Measurements from ENCODE around the gene GALNT17. TPM values are rescaled to one million over a fixed set of nuclear protein-coding genes. Genes with fewer than 3 reads are reported as not detected.

Gene GALNT17
- polyA plus RNA-seq, 1 donor (not counting 4 experiments of a cell fraction or from before 2014, with no cell fraction given), result not detected

GRCh38 chr7:71694665-71695064, 562.7 kb downstream of the GALNT17 start:
- TF ChIP-seq EZH2 (IDR thresholded peaks at IDR 0.05; ENCODE audit: low read length) (no peak), CTCF (optimal IDR thresholded peaks at IDR 0.05 in 1 of 3, IDR thresholded peaks at IDR 0.05 in 1 of 3, conservative IDR thresholded peaks at IDR 0.05 in 1 of 3; ENCODE audit: extremely low read depth in 1 of 3, insufficient read depth in 2 of 3, low read length in 3 of 3) (no peak)
- H4K20me1 ChIP-seq (ENCODE audit: control insufficient read depth, extremely low read depth, insufficient read depth, low read length), result no peaks in the 10 kb centered on the region
- no peak overlapping the region for H3K4me2 ChIP-seq (ENCODE audit: control insufficient read depth, extremely low read depth, insufficient read depth, low read depth, low read length)
- dilution Hi-C loops (cut with MboI; ENCODE audit: extremely low pct_ligation_motif_present, low sequenced_read_pairs), result no loop called here
- H3K4me3 ChIP-seq (ENCODE audit: control insufficient read depth in 2 of 3, extremely low read depth in 1 of 3, insufficient read depth in 2 of 3, low read depth in 1 of 3, low read length in 3 of 3), result no peak overlapping the region
- no peak overlapping the region for H3K9ac ChIP-seq (ENCODE audit: control insufficient read depth, extremely low read depth, insufficient read depth, low read length)
- no peak overlapping the region for H2AFZ ChIP-seq (ENCODE audit: control insufficient read depth, low read length)
- H3K9me3 ChIP-seq (ENCODE audit: control insufficient read depth, low read depth, low read length), result no peaks in the 10 kb centered on the region
- H3K9me1 ChIP-seq (ENCODE audit: control insufficient read depth, extremely low read depth, insufficient read depth, low read length), result no peaks in the 10 kb centered on the region
- DNase-seq (ENCODE audit: low read depth, low spot score) (no peak), FAIRE-seq (no peak)
- no peaks in the 10 kb centered on the region for H3K36me3 ChIP-seq (ENCODE audit: control insufficient read depth in 2 of 2, extremely low read depth in 1 of 2, insufficient read depth in 2 of 2, low read length in 2 of 2)
- no peaks in the 10 kb centered on the region for H3K79me2 ChIP-seq (ENCODE audit: control insufficient read depth, insufficient read depth, low read length)
- H3K27me3 ChIP-seq (ENCODE audit: control insufficient read depth, extremely low read depth, insufficient read depth, low read length), result no peaks in the 10 kb centered on the region
- no peaks in the 10 kb centered on the region for H3K4me1 ChIP-seq (ENCODE audit: control insufficient read depth, extremely low read depth, insufficient read depth, low read length)
- H3K27ac ChIP-seq (ENCODE audit: control insufficient read depth, insufficient read depth, low read length), result no peak overlapping the region

- Histone ChIP-seq H2AFZ (ENCODE audit: control insufficient read depth, low read length) (no peak overlapping the region), H3K4me1 (ENCODE audit: control insufficient read depth, extremely low read depth, insufficient read depth, low read length) (no peaks in the 10 kb centered on the region), H3K9me1 (ENCODE audit: control insufficient read depth, extremely low read depth, insufficient read depth, low read length) (no peaks in the 10 kb centered on the region), H3K4me3 (ENCODE audit: control insufficient read depth in 2 of 3, extremely low read depth in 1 of 3, insufficient read depth in 2 of 3, low read depth in 1 of 3, low read length in 3 of 3) (no peak overlapping the region), H4K20me1 (ENCODE audit: control insufficient read depth, extremely low read depth, insufficient read depth, low read length) (no peaks in the 10 kb centered on the region), H3K27me3 (ENCODE audit: control insufficient read depth, extremely low read depth, insufficient read depth, low read length) (no peaks in the 10 kb centered on the region), H3K9me3 (ENCODE audit: control insufficient read depth, low read depth, low read length) (no peaks in the 10 kb centered on the region), H3K27ac (ENCODE audit: control insufficient read depth, insufficient read depth, low read length) (no peak overlapping the region), H3K79me2 (ENCODE audit: control insufficient read depth, insufficient read depth, low read length) (no peaks in the 10 kb centered on the region), H3K9ac (ENCODE audit: control insufficient read depth, extremely low read depth, insufficient read depth, low read length) (no peak overlapping the region), H3K4me2 (ENCODE audit: control insufficient read depth, extremely low read depth, insufficient read depth, low read depth, low read length) (no peak overlapping the region), H3K36me3 (ENCODE audit: control insufficient read depth in 2 of 2, extremely low read depth in 1 of 2, insufficient read depth in 2 of 2, low read length in 2 of 2) (no peaks in the 10 kb centered on the region)
- FAIRE-seq (no peak), DNase-seq (ENCODE audit: low read depth, low spot score) (no peak)
- TF ChIP-seq EZH2 (IDR thresholded peaks at IDR 0.05; ENCODE audit: low read length), result no peak
- TF ChIP-seq CTCF (optimal IDR thresholded peaks at IDR 0.05 in 1 of 3, IDR thresholded peaks at IDR 0.05 in 1 of 3, conservative IDR thresholded peaks at IDR 0.05 in 1 of 3; ENCODE audit: extremely low read depth in 1 of 3, insufficient read depth in 2 of 3, low read length in 3 of 3), result no peak
- dilution Hi-C loops (cut with MboI; ENCODE audit: extremely low pct_ligation_motif_present, low sequenced_read_pairs), result no loop called here
These were observed 563.2 kb downstream of the GALNT17 start for GRCh38 chr7:71695186-71695585.
